ENCODE data around the gene ADAT2. TPM values are rescaled to one million over a fixed set of nuclear protein-coding genes. Genes with fewer than 3 reads are reported as not detected.

ADAT2 gene
- polyA plus RNA-seq, 1 donor: 30.7 TPM

DNA sequence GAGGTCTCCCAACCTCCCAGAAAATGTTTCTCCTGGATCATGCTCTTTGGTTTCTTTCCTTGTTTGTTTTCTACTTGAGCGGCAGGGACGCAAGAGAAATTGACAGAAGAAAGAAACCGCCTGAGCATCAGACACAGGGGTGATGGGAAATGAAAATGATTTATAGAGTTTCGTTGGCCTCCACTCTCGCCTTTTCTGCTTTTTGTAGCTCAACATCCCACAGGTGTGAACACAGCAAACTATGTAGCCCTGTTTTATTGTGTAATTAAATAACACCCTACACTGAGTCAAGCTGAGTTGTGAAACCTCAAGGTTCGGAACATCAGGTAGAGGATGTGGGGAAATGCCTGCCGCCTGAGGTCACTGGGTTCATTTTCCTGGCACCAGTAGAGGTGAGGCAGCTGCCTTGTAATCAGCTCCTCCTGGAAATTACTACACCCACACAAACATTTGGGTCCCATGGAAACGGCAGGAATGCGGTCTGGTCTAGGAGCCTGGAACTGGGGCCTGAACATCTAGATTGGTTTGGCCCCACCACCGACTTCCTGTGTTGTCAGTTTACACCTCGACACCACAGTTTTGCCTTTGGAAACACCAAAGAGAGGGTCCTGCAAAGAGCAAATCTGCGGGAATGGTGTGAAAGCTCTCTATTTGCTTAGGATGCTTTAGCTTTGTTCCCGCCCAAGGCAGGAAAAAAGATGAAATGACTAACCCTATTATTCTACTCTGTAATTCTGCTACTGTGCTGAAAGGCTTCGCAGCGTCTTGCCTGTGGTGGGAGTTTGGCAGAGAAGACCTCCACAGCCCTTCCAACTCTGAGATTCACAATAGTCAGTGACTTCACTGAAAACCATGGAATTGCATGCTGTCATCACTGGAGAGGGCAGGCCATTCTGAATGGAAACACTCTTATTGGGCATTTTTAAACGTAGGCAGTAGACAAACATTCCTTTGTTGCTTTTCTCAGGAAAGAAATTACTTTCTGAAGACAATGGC, 53.0 kb downstream of the ADAT2 start:
- DNase-seq: peak; percentile 74

DNA sequence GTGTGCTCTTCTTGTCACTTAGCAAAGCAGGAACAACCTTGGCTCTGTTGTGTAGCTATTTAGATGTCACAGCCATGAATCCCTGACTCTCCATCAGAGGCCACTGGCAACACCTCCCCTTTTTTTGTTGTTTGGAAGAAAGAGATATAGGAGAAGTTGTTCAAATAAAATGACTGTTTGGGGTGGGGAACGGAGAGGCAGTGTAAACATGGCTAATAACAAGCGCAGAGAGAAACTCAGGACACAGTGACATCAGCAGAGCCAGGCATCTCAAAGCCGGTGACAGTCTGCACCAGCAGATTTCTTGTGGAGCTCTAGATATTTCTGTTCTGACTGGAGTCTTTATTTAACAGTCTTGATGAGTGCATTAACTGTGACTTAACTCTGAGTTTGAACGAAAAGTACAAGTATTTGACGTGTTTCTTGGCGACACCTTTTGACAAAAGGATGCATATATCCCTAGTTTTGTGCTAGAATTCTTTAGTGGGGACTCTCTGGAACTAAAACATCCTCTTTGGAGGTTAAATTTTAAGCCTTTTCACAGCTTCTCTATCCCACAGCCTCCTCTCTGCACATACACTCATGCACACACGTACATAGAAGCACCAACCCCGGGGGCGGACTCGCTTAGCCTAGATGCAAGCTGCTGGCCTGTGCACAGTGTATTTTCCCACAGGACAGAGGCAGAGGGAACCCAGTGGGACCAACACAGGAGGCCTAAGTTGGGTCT, 53.8 kb downstream of the ADAT2 start:
- DNase-seq: no peak

DNA sequence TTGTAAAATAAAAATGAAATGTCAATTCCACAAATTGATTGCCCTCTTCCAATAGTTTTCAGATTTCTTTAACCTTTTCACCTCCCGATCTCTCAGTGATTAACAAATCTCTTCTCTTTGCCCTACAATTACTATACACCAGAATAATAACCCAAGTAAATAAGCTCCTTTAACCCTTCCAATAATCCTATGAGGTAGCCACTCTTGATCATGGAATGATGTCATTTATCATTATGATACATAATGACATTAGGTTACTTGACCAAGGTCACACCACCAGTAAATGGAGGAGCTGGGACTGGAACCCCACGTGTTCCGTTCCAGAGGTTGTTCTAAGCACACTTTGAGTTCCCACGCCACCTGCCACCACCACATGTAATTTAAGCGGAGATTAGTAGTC, 54.8 kb downstream of the ADAT2 start:
- no peak for DNase-seq

DNA sequence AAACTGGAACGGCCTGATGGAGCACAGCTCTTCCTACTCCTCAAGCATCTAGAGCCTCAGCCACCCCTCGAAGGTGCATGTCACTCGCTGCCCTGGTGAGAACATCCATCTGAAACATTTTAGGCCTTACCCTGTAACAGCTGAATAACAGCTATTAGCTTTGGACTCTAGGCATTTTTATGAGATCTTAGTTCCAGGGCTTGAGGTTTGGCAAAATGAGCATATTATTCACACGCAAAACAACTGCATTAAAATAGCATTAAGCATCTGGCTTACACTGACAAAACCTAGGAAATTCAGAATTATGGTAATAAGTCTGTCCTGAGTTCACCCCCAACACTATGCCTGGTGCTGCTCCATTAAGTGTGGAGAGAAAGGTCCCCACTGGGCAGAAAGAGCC, 56.1 kb downstream of the ADAT2 start:
- DNase-seq: no peak

DNA sequence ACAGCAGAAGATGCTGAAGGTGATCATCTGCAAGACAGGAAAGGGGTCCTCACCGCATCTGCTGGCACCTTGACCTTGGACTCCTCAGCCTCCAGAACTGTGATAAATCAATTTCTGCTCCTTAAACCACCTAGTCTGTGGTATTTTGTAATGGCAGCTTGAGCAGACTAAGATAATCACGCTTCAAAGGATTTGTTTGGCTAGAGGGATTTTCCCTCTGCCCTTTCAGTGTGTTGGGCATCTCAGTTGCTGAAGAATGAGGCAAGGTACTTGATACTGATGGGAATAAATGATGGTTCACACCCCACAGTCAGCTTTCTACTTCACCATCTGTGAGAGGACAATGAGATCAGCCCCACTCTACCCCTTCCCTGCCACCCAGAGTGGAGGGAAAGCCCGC, 60.2 kb downstream of the ADAT2 start:
- no peak for DNase-seq

DNA sequence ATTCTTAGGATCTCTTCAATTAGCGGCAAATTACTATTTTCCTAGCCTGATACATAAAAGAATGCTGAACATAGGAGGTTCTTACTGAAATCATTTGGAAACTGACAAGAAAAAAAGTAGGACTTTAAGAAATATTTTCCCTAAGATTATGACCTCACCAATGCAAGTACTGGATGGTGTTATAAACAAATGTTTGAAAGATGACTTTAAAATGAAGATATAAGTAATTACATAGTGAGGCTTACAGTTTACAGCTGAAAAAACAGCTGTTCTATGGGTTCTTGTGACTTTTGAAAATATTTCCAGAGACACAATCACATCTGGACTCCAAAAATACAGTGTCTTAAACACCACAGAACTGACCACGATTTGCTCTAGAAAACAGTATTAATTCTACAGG, 64.9 kb downstream of the ADAT2 start:
- DNase-seq: no peak

DNA sequence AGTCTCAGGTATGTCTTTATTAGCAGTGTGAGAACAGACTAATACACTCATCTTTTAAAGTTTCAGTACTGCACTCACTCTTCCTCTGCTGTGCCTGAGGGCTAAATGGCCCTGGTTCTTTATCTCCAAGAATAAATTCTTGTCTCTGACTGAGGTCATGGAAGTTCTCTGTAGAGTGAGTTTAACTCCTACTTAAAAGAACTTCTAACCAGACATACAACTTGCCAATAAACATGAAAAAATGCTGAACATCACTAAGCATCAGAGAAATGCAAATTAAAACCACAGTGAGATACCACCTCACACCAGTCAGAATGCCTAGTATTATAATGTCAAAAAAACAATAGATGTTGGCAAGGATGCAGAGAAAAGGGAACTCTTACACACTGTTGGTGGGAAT, 73.6 kb downstream of the ADAT2 start:
- DNase-seq: no peak

DNA sequence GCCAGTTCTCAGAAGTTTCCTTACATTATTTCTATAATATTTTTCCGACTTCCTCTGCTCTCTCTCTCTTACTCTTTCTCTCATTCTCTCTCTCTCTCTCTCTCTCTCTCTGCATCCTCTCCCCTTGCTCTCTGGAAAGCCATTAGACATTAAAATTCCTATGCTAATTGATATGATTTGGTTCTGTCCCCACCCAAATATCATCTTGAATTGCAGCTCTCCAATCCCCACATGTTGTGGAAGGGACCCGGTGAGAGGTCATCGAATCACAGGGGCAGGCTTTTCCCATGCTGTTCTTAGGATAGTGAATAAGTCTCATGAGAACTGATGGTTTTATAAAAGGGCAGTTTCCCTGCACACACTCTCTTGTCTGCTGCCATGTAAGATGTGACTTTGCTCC, 74.1 kb downstream of the ADAT2 start:
- DNase-seq: no peak

DNA sequence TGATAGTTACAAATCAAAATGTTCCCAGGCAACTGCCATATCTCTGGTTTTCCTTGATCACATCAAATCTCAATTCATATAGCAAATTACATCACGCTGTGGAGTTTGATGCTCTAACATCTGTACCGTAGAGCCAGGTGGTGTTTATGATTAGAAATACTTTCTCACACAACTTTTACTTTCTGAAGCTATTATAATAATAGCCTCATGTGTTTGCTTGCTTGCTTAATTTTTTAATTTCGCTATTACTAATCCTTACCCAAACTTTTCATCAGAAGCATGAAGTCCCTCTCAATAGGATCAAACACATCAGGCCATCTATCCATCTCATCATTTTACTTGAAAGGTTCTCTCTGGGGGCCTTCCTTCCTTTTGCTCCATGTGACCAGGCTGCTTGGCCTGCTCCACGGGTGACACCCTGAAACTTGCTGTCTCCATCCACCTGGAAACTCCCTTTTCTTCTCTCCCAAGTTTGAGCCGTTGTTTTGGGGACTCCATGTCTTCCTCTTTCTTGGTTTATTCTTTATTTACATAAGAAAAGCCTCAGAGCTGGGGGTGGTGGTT, 75.4 kb downstream of the ADAT2 start:
- DNase-seq: no peak

DNA sequence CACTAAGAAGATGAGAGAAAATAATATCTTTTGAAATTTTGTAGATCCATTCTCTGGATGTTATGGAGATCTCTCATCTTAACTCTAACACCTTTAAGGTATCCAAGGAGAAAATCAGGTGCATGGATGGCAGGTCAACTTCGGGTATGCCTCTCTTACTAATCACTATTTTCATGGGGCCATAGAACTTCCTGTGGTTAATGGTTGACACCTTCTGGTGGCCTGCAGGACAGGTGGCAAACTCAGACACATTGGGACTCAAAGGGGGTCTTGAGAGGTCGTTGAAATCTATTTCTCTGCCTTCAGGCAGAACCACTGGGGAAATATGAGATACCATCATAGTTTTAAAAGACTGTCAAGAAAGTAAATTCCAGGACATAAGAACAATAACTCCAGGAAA, 76.5 kb downstream of the ADAT2 start:
- DNase-seq: no peak

Other genes with a start within 250 kb of the ADAT2 start
- 41.4 TPM for gene PEX3, start 110 bp upstream of the ADAT2 start, polyA plus RNA-seq (ENCODE audit: insufficient read length)
- 77.7 TPM for gene FUCA2, start 61.0 kb upstream of the ADAT2 start, polyA plus RNA-seq (ENCODE audit: insufficient read length)
- gene PHACTR2, start 227.3 kb upstream of the ADAT2 start, polyA plus RNA-seq (ENCODE audit: insufficient read length): 42.4 TPM